ENCODE measurements around the gene REXO4. TPM values are rescaled to one million over a fixed set of nuclear protein-coding genes. Genes with fewer than 3 reads are reported as not detected.
A peak's percentile ranks its signal among the peaks of the same experiment; 100 is the strongest.

Gene REXO4
- total RNA-seq, 4 donors from 2014 or later, result 15.6 to 37.1 (median 19.4) TPM

- DNase-seq, result peak in 1 of 3 donors; percentile 52
- peaks cover 0 to 44% (median 10%) of the 10 kb centered on the region in 4 donors for H3K4me1 ChIP-seq
- no peak overlapping the region for H3K4me3 ChIP-seq
- peaks cover 0 to 52% (median 0%) of the 10 kb centered on the region in 3 donors for H3K36me3 ChIP-seq
- H3K27ac ChIP-seq, result peak overlapping the region in 2 of 4 donors; percentile 3 to 11
- TF ChIP-seq POLR2A (IDR thresholded peaks at IDR 0.05) (no peak), CTCF (IDR thresholded peaks at IDR 0.05) (peak in 3 of 6 experiments; percentile 30 to 34 (median 31))
- no peaks in the 10 kb centered on the region for H3K9me3 ChIP-seq
- no peaks in the 10 kb centered on the region for H3K27me3 ChIP-seq
These were observed 58.2 kb downstream of the REXO4 start for GRCh38 chr9:133359399-133360175.

- DNase-seq, result no peak
- TF ChIP-seq CTCF (IDR thresholded peaks at IDR 0.05) (no peak), POLR2A (IDR thresholded peaks at IDR 0.05) (no peak)
- Histone ChIP-seq H3K4me1 (peaks cover 0 to 44% (median 10%) of the 10 kb centered on the region in 4 donors), H3K9me3 (no peaks in the 10 kb centered on the region), H3K4me3 (no peak overlapping the region), H3K36me3 (peaks cover 0 to 47% (median 0%) of the 10 kb centered on the region in 3 donors), H3K27ac (no peak overlapping the region), H3K27me3 (no peaks in the 10 kb centered on the region)
These were observed 60.2 kb downstream of the REXO4 start for GRCh38 chr9:133357656-133358055.

GRCh38 chr9:133356391-133357091 lies 61.3 kb downstream of the REXO4 start, which contains the start of the genes SURF1 and SURF2:
SURF1 (minus strand) TSS chr9:133356487; CDS start chr9:133356453, 34 bp downstream.
SURF2 (plus strand) TSS chr9:133356550; CDS start chr9:133356593, 43 bp downstream.
- H3K4me1 ChIP-seq, result peaks cover 0 to 44% (median 10%) of the 10 kb centered on the region in 4 donors
- peak within 1 kb of the TSS; percentile 70 to 91 (median 84) for H3K4me3 ChIP-seq
- H3K27ac ChIP-seq, result peak within 1 kb of the TSS; percentile 72 to 88 (median 80)
- TF ChIP-seq POLR2A (IDR thresholded peaks at IDR 0.05) (peak; percentile 44 to 59), CTCF (IDR thresholded peaks at IDR 0.05) (peak in 4 of 6 experiments; percentile 16 to 40 (median 32))
- DNase-seq, result peak; percentile 91 to 96 (median 95)
- peaks cover 0 to 47% (median 0%) of the 10 kb centered on the region in 3 donors for H3K36me3 ChIP-seq
- no peaks in the 10 kb centered on the region for H3K9me3 ChIP-seq
- H3K27me3 ChIP-seq, result no peaks in the 10 kb centered on the region

Other genes with a start within 250 kb of the REXO4 start
- gene OBP2B, start 208.8 kb downstream of the REXO4 start, total RNA-seq, result not detected
- 100 to 1,000 TPM in 2 of 4 donors, 10 to 100 TPM in 2; 43.7 to 283 (median 148) TPM for gene ABO, start 142.8 kb downstream of the REXO4 start, total RNA-seq
- gene SURF6, start 81.8 kb downstream of the REXO4 start, total RNA-seq, result 10 to 100 TPM; 16.1 to 41.2 (median 26.8) TPM
- gene MED22, start 69.9 kb downstream of the REXO4 start, total RNA-seq, result 10 to 100 TPM; 23.5 to 42.1 (median 31.2) TPM
- 1,000 to 10,000 TPM in 1 of 4 donors, 100 to 1,000 TPM in 3; 708 to 1,565 (median 870) TPM for gene RPL7A, start 69.8 kb downstream of the REXO4 start, total RNA-seq
- gene SURF1, start 61.5 kb downstream of the REXO4 start, total RNA-seq, result 10 to 100 TPM; 41.2 to 75.1 (median 53.4) TPM
- gene SURF2, start 61.5 kb downstream of the REXO4 start, total RNA-seq, result 10 to 100 TPM in 3 of 4 donors, 1 to 10 TPM in 1; 5.4 to 18.9 (median 15.3) TPM
- 100 to 1,000 TPM in 3 of 4 donors, 10 to 100 TPM in 1; 56.9 to 281 (median 225) TPM for gene SURF4, start 42.0 kb downstream of the REXO4 start, total RNA-seq
- gene STKLD1, start 41.6 kb downstream of the REXO4 start, total RNA-seq, result under 1 TPM in 1 of 4 donors, not detected in 3; 0.94 TPM
- gene ADAMTS13, start 4.4 kb upstream of the REXO4 start, total RNA-seq, result 10 to 100 TPM in 1 of 4 donors, 1 to 10 TPM in 3; 4.4 to 13.2 (median 5.7) TPM
- gene CACFD1, start 42.0 kb upstream of the REXO4 start, total RNA-seq, result 10 to 100 TPM; 13.2 to 68.5 (median 54.4) TPM
- gene SLC2A6, start 61.1 kb upstream of the REXO4 start, total RNA-seq, result 10 to 100 TPM in 1 of 4 donors, 1 to 10 TPM in 2, under 1 TPM in 1; 0.95 to 10.7 (median 2.2) TPM
- not detected for gene MYMK, start 106.9 kb upstream of the REXO4 start, total RNA-seq
- gene ADAMTSL2, start 116.7 kb upstream of the REXO4 start, total RNA-seq, result 10 to 100 TPM in 1 of 4 donors, 1 to 10 TPM in 2, under 1 TPM in 1; 0.40 to 14.0 (median 1.8) TPM
- not detected for gene FAM163B, start 191.4 kb upstream of the REXO4 start, total RNA-seq
- not detected for gene DBH, start 218.4 kb upstream of the REXO4 start, total RNA-seq